IPS-20b (cell line): ENCODE results near the gene BABAM2.

ENCODE experiments used
- H3K27ac ChIP-seq: one replicate; pipeline ENCODE4 v1.5.1; 2013; ENCODE audit warnings: low read length
- H3K27me3 ChIP-seq: 2 replicates; pipeline ENCODE4 v1.6.1; 2013; ENCODE audit warnings: mild to moderate bottlenecking, low read length, inconsistent platforms; ENCODE audit not compliant: insufficient read depth
- H3K36me3 ChIP-seq: 2 replicates; pipeline ENCODE4 v1.6.1; 2013; ENCODE audit warnings: low read depth, mild to moderate bottlenecking, inconsistent platforms, low read length, moderate library complexity; ENCODE audit not compliant: insufficient read depth
- H3K4me1 ChIP-seq: 2 replicates; pipeline ENCODE4 v1.6.1; 2013; ENCODE audit warnings: mild to moderate bottlenecking, control low read depth, inconsistent platforms, low read length, moderate library complexity; ENCODE audit not compliant: insufficient read depth
- H3K4me3 ChIP-seq: 2 replicates; pipeline ENCODE4 v1.5.1; 2013; ENCODE audit warnings: mild to moderate bottlenecking, low read length, inconsistent platforms
- H3K9ac ChIP-seq: 2 replicates; pipeline ENCODE4 v1.6.1; 2013; ENCODE audit warnings: low read depth, mild to moderate bottlenecking, inconsistent platforms, low read length, moderate library complexity
- H3K9me3 ChIP-seq: 2 replicates; pipeline ENCODE4 v1.6.1; 2013; ENCODE audit warnings: mild to moderate bottlenecking, low read depth, low read length, inconsistent platforms; ENCODE audit not compliant: insufficient read depth

The BABAM2 gene

DNA sequence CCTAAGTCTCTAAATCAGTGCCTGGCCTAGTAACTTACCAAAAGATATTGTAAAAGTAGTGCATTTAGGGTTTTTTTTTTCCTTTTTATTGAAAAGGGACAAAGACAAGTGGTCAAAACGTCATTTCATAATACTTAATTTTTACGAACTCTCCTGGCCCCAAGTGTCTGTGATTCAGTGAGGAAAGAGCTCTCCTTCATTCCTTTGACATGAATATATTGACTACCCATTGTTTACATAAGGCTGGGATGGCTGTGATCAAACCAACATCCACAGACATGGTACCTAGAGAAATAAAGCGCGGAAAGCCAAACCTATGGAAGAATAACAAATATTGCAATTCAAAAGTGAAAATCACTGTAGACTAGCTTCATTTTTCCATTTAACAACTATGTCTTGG lies 198.4 kb downstream of the BABAM2 start:
- H3K4me1 ChIP-seq: no peaks in the 10 kb centered on the region
- H3K27me3 ChIP-seq: no peaks in the 10 kb centered on the region
- H3K9ac ChIP-seq: no peak overlapping the region
- H3K9me3 ChIP-seq: no peaks in the 10 kb centered on the region
- no peak overlapping the region for H3K27ac ChIP-seq
- no peaks in the 10 kb centered on the region for H3K36me3 ChIP-seq
- no peak overlapping the region for H3K4me3 ChIP-seq

- Histone ChIP-seq H3K27ac (no peak overlapping the region), H3K4me3 (no peak overlapping the region), H3K9ac (no peak overlapping the region), H3K27me3 (no peaks in the 10 kb centered on the region), H3K4me1 (no peaks in the 10 kb centered on the region), H3K9me3 (no peaks in the 10 kb centered on the region), H3K36me3 (no peaks in the 10 kb centered on the region)
Observed at GRCh38 chr2:28089486-28089885, 199.0 kb downstream of the BABAM2 start.

GRCh38 chr2:28093308-28093707 lies 202.8 kb downstream of the BABAM2 start:
- Histone ChIP-seq H3K4me3 (no peak overlapping the region), H3K9ac (no peak overlapping the region), H3K36me3 (no peaks in the 10 kb centered on the region), H3K27me3 (no peaks in the 10 kb centered on the region), H3K4me1 (no peaks in the 10 kb centered on the region), H3K27ac (no peak overlapping the region), H3K9me3 (no peaks in the 10 kb centered on the region)

- no peaks in the 10 kb centered on the region for H3K27me3 ChIP-seq
- no peaks in the 10 kb centered on the region for H3K4me1 ChIP-seq
- no peak overlapping the region for H3K27ac ChIP-seq
- H3K36me3 ChIP-seq: no peaks in the 10 kb centered on the region
- H3K4me3 ChIP-seq: no peak overlapping the region
- H3K9ac ChIP-seq: no peak overlapping the region
- H3K9me3 ChIP-seq: no peaks in the 10 kb centered on the region
Observed at GRCh38 chr2:28093768-28094167, 203.2 kb downstream of the BABAM2 start.

DNA sequence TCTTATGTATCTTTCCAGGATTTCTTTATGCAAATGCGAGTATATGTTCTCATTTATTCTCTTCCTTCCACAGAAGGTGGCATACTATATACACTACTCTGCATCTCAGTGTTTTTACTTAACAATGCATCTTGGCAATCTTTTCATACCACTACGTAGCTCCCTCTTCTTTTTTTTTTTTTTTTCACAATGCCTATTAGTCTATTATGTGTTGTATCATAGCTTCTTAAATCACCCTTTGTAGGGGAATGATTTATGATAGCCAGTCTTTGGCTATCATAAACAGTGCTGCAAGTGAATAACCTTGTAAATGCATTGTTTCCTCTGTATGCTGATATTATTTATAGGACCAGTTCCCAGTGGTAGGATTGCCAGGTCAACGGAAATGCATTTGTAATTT lies 204.2 kb downstream of the BABAM2 start:
- Histone ChIP-seq H3K4me3 (no peak overlapping the region), H3K9me3 (no peaks in the 10 kb centered on the region), H3K36me3 (no peaks in the 10 kb centered on the region), H3K4me1 (no peaks in the 10 kb centered on the region), H3K27me3 (no peaks in the 10 kb centered on the region), H3K27ac (no peak overlapping the region), H3K9ac (no peak overlapping the region)

DNA sequence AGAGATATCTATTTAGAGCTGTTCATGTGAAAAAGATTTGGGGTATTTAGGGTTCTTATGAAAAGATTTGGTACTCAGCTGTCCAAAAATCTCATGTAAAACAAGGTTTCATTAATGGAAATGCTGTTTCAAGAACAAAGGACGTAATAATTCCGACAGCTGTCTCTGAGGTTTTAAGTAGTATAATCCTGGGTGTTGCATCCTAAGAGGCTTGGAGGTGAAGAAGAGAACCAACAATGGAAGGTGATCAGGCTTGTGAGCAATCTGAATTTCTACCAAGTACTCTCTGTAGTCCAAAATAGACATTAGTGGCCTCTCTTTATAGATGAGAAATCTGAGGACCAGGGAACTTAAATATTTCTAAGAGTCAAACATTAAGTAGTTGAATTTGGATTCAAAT lies 205.1 kb downstream of the BABAM2 start:
- Histone ChIP-seq H3K27me3 (no peaks in the 10 kb centered on the region), H3K27ac (no peak overlapping the region)

GRCh38 chr2:28096421-28096820 lies 205.9 kb downstream of the BABAM2 start:
- H3K4me1 ChIP-seq: no peaks in the 10 kb centered on the region
- H3K9ac ChIP-seq: no peak overlapping the region
- no peak overlapping the region for H3K4me3 ChIP-seq
- no peaks in the 10 kb centered on the region for H3K36me3 ChIP-seq
- no peaks in the 10 kb centered on the region for H3K27me3 ChIP-seq
- H3K27ac ChIP-seq: no peak overlapping the region
- H3K9me3 ChIP-seq: no peaks in the 10 kb centered on the region

More for the DNA sequence above, 205.1 kb downstream of the BABAM2 start:
- H3K9ac ChIP-seq: no peak overlapping the region
- H3K9me3 ChIP-seq: no peaks in the 10 kb centered on the region
- no peaks in the 10 kb centered on the region for H3K4me1 ChIP-seq
- H3K36me3 ChIP-seq: no peaks in the 10 kb centered on the region
- no peak overlapping the region for H3K4me3 ChIP-seq

- Histone ChIP-seq H3K9ac (no peak overlapping the region), H3K36me3 (no peaks in the 10 kb centered on the region), H3K4me1 (no peaks in the 10 kb centered on the region), H3K27ac (no peak overlapping the region), H3K27me3 (no peaks in the 10 kb centered on the region), H3K9me3 (no peaks in the 10 kb centered on the region), H3K4me3 (no peak overlapping the region)
Observed at GRCh38 chr2:28098501-28099225, 208.1 kb downstream of the BABAM2 start.

GRCh38 chr2:28101123-28101522 lies 210.6 kb downstream of the BABAM2 start:
- Histone ChIP-seq H3K9me3 (no peaks in the 10 kb centered on the region), H3K4me3 (no peak overlapping the region), H3K36me3 (no peaks in the 10 kb centered on the region), H3K27ac (no peak overlapping the region), H3K9ac (no peak overlapping the region), H3K27me3 (no peaks in the 10 kb centered on the region), H3K4me1 (no peaks in the 10 kb centered on the region)

GRCh38 chr2:28101892-28102291 lies 211.4 kb downstream of the BABAM2 start:
- no peak overlapping the region for H3K4me3 ChIP-seq
- no peaks in the 10 kb centered on the region for H3K27me3 ChIP-seq
- no peaks in the 10 kb centered on the region for H3K9me3 ChIP-seq
- no peak overlapping the region for H3K27ac ChIP-seq
- no peak overlapping the region for H3K9ac ChIP-seq
- H3K4me1 ChIP-seq: no peaks in the 10 kb centered on the region
- H3K36me3 ChIP-seq: no peaks in the 10 kb centered on the region

GRCh38 chr2:28102455-28102874 lies 211.9 kb downstream of the BABAM2 start:
- Histone ChIP-seq H3K27ac (no peak overlapping the region), H3K9me3 (no peaks in the 10 kb centered on the region), H3K27me3 (no peaks in the 10 kb centered on the region), H3K4me1 (no peaks in the 10 kb centered on the region), H3K4me3 (no peak overlapping the region), H3K36me3 (no peaks in the 10 kb centered on the region), H3K9ac (no peak overlapping the region)

GRCh38 chr2:28103611-28104010 lies 213.1 kb downstream of the BABAM2 start:
- no peak overlapping the region for H3K4me3 ChIP-seq
- H3K36me3 ChIP-seq: no peaks in the 10 kb centered on the region
- no peaks in the 10 kb centered on the region for H3K4me1 ChIP-seq
- H3K27me3 ChIP-seq: no peaks in the 10 kb centered on the region
- no peaks in the 10 kb centered on the region for H3K9me3 ChIP-seq
- H3K9ac ChIP-seq: no peak overlapping the region
- H3K27ac ChIP-seq: no peak overlapping the region
